ENCODE data around the gene ZNF687.
"Not testable (repeated sequence)": the region's sequence is repeated elsewhere in the genome, so short reads cannot be mapped to it uniquely, and the experiment has no call there.

ZNF687 gene

GRCh38 chr1:151281969-151282882, at the start of gene ZNF687:
ZNF687 (plus strand) TSS chr1:151282299; CDS start chr1:151286292, 3,993 bp downstream.
- in situ Hi-C loops (cut with MboI; ENCODE audit: low pct_unique_long_range_greater_than_20kb, low sequenced_read_pairs): no loop called here
- DNase-seq: peak; percentile 100

DNA sequence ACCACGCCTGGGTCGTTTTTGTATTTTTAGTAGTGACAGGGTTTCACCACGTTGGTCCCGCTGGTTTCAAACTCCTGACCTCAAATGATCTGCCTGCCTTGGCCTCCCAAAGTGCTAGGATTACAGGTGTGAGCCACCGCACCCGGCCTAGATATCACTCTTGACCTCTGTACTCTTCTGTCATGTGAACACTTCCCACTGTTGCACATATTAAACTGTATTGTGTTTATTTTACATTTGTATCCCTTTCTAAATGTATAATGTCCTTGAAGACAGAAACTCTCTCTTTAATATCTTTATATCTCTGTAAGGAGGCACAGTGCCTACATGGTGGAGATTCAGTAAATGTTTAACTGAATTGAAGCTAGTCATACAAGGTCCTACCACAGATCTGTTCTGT, 46.9 kb upstream of the ZNF687 start:
- DNase-seq: no peak
- in situ Hi-C loops (cut with MboI; ENCODE audit: low pct_unique_long_range_greater_than_20kb, low sequenced_read_pairs): no loop called here

DNA sequence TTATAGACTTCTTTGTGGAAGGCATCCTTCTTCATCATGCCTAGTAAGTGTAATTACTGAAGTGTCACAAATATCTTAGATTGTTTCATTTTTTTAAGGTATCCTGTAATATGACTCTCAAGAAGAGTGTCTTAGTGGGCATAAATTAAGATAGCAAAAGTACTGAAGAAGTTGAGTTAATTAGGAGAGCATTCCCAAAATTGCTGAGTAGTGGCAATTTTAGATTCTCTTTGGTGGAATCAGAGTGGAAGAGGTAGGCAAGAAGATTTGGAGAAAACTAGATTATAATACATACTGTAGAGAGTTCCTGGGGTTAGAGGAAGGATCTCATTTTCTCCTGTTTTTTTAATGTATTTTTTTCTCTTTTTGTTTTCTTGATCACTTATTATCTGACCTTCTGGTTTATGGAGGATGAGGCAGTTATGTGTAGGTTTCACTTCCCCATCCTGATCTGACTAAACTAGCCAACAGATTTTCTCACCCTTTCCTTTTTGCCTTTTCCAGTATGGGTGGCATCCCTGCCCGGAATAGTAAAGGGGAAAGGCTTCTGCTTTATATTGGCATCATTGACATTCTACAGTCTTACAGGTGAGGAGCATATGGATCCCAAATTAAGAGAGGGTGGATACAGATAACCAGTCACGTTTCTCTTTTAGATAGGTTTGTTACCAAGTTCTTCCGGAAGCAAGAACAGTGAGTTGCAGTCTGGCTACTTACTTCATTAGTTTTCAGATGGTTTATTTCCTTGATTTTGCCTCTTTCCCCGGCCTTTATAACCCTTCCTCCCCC, 44.2 kb upstream of the ZNF687 start:
- DNase-seq: no peak
- in situ Hi-C loops (cut with MboI; ENCODE audit: low pct_unique_long_range_greater_than_20kb, low sequenced_read_pairs): no loop called here

DNA sequence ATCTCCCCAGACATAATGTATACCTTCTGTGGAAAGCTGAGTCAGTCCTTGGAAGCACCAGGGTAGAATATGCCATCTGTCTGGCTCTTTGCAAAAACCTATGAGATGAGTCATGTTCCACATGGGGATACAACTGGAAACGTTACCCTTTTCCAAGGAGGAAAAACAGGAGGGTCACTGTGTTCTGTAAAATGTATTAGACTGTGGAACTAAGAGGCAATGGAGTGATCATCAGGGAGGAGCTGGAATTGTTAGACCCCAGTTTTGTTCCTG, 43.7 kb upstream of the ZNF687 start:
- in situ Hi-C loops (cut with MboI; ENCODE audit: low pct_unique_long_range_greater_than_20kb, low sequenced_read_pairs): no loop called here
- DNase-seq: no peak

GRCh38 chr1:151242442-151242841, 39.7 kb upstream of the ZNF687 start:
- no peak for DNase-seq
- in situ Hi-C loops (cut with MboI; ENCODE audit: low pct_unique_long_range_greater_than_20kb, low sequenced_read_pairs): no loop called here

DNA sequence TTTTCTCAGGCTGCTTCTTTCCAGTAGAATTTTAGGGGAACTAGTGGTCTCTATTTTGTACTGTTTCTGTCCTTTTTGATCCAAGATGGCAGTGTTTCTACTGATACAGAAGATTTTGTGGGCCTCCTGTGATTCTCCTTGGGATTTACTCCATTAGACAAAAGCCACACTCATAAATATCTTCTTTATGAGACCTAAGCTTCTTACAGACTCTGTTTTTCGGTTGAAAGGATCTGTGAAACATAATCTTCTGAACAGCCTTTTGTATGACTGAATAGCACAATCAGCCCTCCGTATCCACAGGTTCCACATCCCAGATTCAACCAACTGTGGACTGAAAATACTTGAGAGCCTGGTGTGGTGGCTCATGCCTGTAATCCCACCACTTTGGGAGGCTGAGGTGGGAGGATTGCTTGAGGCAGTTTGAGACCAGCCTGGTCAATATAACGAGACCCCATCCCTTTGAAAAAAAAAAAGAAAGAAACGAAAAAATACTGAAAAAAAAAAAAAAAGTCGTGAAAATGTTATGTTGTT, 38.3 kb upstream of the ZNF687 start:
- in situ Hi-C loops (cut with MboI; ENCODE audit: low pct_unique_long_range_greater_than_20kb, low sequenced_read_pairs): no loop called here
- DNase-seq: no peak

DNA sequence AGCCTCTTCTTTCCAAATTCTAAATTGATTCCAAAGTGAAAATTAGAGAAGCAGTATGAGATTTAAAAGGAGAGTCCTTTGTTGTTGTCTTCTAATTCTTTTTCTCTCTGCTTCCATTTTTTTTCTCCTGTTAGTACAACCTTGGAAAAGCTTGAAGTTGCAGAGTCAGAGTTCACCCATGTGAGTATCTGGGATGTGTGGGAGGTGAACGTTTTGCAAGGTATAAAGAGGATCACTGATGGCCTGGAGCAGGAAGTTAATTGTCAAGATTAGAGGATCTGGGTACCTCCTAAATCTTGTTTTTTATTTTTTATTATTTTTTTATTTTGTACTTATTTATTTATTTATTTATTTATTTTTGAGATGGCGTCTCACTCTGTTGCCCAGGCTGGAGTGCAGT, 35.3 kb upstream of the ZNF687 start:
- in situ Hi-C loops (cut with MboI; ENCODE audit: low pct_unique_long_range_greater_than_20kb, low sequenced_read_pairs): no loop called here
- no peak for DNase-seq

DNA sequence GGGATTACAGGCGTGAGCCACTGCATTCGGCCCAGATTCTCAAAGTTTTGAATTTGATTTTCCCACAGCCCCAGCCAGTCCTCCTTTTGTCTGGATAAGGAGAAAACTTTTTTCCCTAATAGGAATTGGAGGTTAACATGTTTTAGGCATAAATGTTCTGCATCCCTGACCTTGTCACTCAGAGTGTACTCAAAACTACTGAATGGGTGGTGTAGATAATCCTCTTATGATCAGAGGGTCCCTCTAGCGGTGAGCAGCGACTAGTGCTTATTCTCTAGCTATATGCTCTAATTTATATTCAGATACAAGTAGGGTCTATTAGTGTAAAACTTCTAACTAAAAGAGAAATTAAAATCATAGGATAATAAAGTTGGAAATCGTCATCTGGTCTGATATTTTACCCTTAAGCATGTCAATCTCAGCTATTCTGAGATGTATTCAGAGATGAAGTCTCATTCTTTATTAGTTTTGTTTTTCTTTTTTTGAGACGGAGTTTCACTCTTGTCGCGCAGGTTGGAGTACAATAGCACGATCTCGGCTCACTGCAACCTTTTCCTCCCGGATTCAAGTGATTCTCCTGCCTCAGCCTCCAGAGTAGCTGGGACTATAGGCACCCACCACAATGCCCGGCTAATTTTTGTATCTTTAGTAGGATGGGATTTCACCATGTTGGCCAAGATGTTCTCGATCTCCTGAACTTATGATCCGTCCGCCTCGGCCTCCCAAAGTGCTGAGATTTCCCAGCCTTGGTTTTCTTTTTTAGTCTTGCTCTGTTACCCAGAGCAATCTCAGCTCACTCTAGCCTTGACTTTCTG, 30.2 kb upstream of the ZNF687 start:
- in situ Hi-C loops (cut with MboI; ENCODE audit: low pct_unique_long_range_greater_than_20kb, low sequenced_read_pairs): no loop called here
- DNase-seq: peak; percentile 73

DNA sequence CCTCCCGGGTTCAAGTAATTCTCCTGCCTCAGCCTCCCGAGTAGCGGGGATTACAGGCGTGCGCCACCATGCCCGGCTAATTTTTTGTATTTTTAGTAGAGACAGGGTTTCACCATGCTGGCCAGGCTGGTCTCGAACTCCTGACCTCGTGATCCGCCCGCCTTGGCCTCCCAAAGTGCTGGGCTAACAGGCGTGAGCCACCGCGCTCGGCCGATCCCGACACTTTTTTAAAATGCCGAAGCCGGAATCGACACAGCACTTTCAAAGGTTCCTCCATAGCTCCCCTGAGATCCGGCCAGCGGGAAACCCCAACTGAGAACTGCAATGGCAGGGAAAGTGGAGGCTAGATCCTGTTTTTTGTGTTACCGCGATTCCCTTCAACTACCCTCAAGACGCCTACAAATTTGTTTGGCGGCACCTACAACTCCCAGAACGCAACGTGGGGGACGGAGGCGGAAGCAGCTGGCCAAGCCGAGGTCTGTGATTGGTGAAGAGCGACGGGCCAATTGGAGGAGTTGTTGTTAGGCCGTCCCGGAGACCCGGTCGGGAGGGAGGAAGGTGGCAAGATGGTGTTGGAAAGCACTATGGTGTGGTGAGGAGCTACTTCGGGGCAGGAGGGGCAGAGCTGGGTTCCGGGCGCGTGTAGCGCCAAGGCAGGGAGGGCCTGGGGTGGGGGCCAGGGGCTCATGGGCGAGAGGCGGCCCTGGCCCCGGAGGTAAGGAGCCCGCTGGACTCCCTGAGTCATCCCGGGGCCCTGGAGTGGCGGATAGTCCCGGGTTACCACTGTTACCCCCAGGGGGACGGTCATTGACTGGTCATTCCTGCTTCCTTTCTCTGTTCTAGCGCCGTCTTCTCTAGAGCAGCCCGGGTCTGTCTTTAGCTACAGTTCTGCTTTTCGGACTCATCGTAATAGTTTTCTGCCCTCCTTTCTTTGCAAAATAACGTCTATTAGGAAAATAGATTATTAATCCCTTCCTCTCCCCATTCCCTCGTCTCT, 27.6 kb upstream of the ZNF687 start, which contains the start of gene PSMD4:
PSMD4 (plus strand) TSS at position 518 of the 997 bp plus-strand sequence; CDS start at position 567, 49 bp downstream.
- DNase-seq: peak; percentile 98
- in situ Hi-C loops (cut with MboI; ENCODE audit: low pct_unique_long_range_greater_than_20kb, low sequenced_read_pairs): no loop called here

DNA sequence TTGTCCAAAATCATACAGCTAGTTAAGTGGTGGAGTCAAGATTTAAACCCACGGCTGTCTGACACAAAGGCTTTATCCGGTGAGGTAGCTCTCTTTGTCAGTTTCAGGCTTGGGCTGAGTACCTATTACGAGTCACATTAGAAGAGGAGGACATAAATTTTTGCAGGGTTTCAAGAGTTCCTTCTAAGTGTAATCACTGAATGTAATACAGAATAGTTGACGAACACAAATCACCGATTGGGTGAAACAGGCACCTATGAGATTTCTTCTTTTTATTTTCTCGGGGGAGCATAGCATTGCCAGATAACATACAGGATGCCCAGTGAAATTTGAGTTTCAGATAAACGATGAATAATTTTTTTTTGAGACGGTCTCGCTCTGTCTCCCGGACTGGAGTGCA, 26.7 kb upstream of the ZNF687 start:
- DNase-seq: no peak
- in situ Hi-C loops (cut with MboI; ENCODE audit: low pct_unique_long_range_greater_than_20kb, low sequenced_read_pairs): no loop called here

GRCh38 chr1:151259351-151259750, 22.7 kb upstream of the ZNF687 start:
- in situ Hi-C loops (cut with MboI; ENCODE audit: low pct_unique_long_range_greater_than_20kb, low sequenced_read_pairs): no loop called here
- no peak for DNase-seq

DNA sequence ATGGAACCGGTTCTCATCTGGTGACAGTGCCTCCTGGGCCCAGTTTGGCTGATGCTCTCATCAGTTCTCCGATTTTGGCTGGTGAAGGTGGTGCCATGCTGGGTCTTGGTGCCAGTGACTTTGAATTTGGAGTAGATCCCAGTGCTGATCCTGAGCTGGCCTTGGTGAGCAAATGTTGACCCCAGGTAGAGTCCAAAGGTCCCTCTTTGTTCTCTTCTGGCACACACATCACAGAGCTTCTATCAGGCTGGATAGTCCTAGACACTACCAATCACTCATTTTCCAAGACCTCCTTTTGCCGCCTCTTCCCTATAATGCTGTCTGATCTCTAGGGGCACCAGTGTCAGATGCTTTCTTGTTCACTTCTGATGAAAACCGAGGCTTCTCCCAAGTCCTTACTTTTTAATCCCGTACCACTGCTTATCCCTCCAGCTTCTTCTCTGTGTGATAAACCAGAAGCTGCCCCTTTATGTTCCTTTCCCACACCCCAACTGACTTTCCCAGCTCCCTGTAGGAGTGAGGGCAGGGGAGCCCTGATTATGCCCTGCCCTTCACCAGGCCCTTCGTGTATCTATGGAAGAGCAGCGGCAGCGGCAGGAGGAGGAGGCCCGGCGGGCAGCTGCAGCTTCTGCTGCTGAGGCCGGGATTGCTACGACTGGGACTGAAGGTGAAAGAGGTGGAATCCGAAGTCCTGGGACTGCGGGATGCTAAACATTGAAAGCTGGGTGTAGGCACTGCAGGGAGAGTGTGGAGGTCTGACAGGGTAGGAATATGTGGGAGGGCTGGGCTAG, 16.5 kb upstream of the ZNF687 start:
- no peak for DNase-seq
- in situ Hi-C loops (cut with MboI; ENCODE audit: low pct_unique_long_range_greater_than_20kb, low sequenced_read_pairs): no loop called here

- DNase-seq: no peak
- in situ Hi-C loops (cut with MboI; ENCODE audit: low pct_unique_long_range_greater_than_20kb, low sequenced_read_pairs): no loop called here
Observed at GRCh38 chr1:151266315-151266714, 15.8 kb upstream of the ZNF687 start.

GRCh38 chr1:151266821-151267220, 15.3 kb upstream of the ZNF687 start:
- in situ Hi-C loops (cut with MboI; ENCODE audit: low pct_unique_long_range_greater_than_20kb, low sequenced_read_pairs): no loop called here
- DNase-seq: no peak

GRCh38 chr1:151267760-151268159, 14.3 kb upstream of the ZNF687 start:
- no peak for DNase-seq
- in situ Hi-C loops (cut with MboI; ENCODE audit: low pct_unique_long_range_greater_than_20kb, low sequenced_read_pairs): no loop called here

DNA sequence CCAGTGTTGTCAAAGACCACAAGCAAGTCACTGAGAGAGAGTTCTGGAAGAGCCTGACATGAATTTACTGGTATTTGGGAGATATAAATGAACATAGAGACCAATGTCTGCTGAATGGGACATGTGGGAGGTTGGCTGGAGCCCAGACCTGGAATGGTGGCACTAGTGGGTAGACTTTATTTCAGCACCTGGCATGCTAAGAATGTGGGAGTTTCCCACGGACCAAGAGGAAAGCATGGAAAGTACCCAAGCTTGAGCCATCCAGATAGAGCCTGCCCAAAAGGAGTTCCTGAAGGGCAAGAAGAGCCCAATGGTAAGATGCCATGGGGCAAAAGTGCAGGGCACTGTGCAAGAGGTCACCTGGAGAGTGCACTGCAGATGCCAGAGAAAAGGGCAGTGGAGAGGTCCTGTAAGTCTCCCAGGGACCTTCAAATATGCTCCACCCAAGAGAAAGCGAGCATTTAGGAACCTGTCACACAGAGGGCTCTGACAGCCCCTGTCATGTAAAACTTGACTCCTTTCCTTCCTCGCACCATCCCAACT, 8.1 kb upstream of the ZNF687 start:
- in situ Hi-C loops (cut with MboI; ENCODE audit: low pct_unique_long_range_greater_than_20kb, low sequenced_read_pairs): no loop called here
- no peak for DNase-seq

DNA sequence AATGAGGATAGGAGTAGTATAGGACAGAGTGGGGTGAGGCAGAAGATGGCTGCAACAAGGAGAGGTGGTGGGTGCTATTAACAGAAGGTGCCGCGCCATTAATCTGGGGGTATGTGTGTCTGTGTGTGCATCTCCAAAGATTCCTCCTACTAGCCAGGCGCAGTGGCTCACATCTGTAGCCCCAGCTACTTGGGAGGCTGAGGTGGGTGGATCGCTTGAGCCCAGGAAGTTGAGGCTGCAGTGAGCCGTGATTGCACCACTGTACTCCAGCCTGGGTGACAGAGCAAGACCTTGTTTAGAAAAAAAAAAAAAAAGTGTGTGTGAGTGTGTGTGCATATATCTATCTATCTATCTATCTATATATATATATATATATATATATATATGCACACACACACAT, 6.8 kb upstream of the ZNF687 start:
- DNase-seq; in situ Hi-C loops (cut with MboI; ENCODE audit: low pct_unique_long_range_greater_than_20kb, low sequenced_read_pairs): not testable (repeated sequence)
